Stomach (tissue), 9 donors: ENCODE results near the gene HLCS. TPM values are rescaled to one million over a fixed set of nuclear protein-coding genes. Genes with fewer than 3 reads are reported as not detected.

Source experiments
- DNase-seq, 2 donors: peaks; one replicate each; pipeline versions ENCODE4 v3.0.0 to v3.0.0-alpha.2; 2013 to 2019
- H3K27ac ChIP-seq, 5 donors: fragments of 200-600 bp in 4 of 5; sonication (generic) in 4 of 5; one replicate each; pipeline ENCODE4 v1.5.1; 2013 to 2019; ENCODE audit warnings: mild to moderate bottlenecking in 1 of 5, moderate library complexity in 1 of 5
- H3K27me3 ChIP-seq, 3 donors: fragments of 200-600 bp; sonication (generic); one replicate each; pipeline ENCODE4 v1.5.1; 2017 to 2019; ENCODE audit warnings: mixed run types in 1 of 3
- H3K36me3 ChIP-seq, 4 donors: fragments of 200-600 bp; sonication (generic); 1 replicate in 3 of 4; 2 replicates in 1 of 4; pipeline ENCODE4 v1.5.1; 2016 to 2019
- H3K4me1 ChIP-seq, 4 donors: fragments of 200-600 bp; sonication (generic); one replicate each; pipeline ENCODE4 v1.5.1; 2016 to 2019
- H3K4me3 ChIP-seq, 4 donors: fragments of 200-600 bp; sonication (generic) in 3 of 4; one replicate each; pipeline ENCODE4 v1.5.1; 2016 to 2019; ENCODE audit warnings: mild to moderate bottlenecking in 1 of 4
- H3K9me3 ChIP-seq, 4 donors: fragments of 200-600 bp; sonication (generic); one replicate each; pipeline ENCODE4 v1.5.1; 2016 to 2019
- EP300 ChIP-seq: sonication (generic); formaldehyde crosslinking; IDR thresholded peaks from one replicate; pipeline ENCODE4 v1.6.1; 2017; ENCODE audit warnings: antibody characterized with exemption
- POLR2A ChIP-seq, 4 donors: fragments of 450-650 bp; IDR thresholded peaks; one replicate each; pipeline ENCODE4 v1.6.1; 2016; ENCODE audit warnings: antibody characterized with exemption in 4 of 4, control low read depth in 2 of 4, mild to moderate bottlenecking in 1 of 4, moderate library complexity in 1 of 4
- POLR2AphosphoS5 ChIP-seq, 3 donors: sonication (generic); formaldehyde crosslinking; IDR thresholded peaks; one replicate each; pipeline ENCODE4 v1.6.1; 2016; ENCODE audit warnings: antibody characterized with exemption in 3 of 3
- WGBS, 5 donors: extraction: QIAGEN DNeasy Blood & Tissue Kit in 3 of 5; methylation state at CpG; one replicate each; pipeline versions ENCODE4 v1.1.5 to v1.1.7; 2013 to 2018; 5-methylcytosine and 5-hydroxymethylcytosine counted together
- intact Hi-C: fragments of 100-400 bp; cut with DNase I; formaldehyde crosslinking; loops from one replicate; pipeline ENCODE4 v1.15.1; 2023; ENCODE audit warnings: low total_unique reads
- polyA plus RNA-seq, 3 donors: library from polyadenylated mRNA; stranded (reverse); fragments of 200-250 nt; gene quantifications; one replicate each; pipeline ENCODE4 v1.2.3, GENCODE V29; 2013
- total RNA-seq, 5 donors: library from RNA; depleted of rRNA; stranded (reverse); fragments of >200 nt; gene quantifications; one replicate each; pipeline versions ENCODE4 v1.1.0 to v1.2.3, GENCODE V29; 2014 to 2016
- TF ChIP-seq, protein P1 (sequence below), 7 experiments: fragments of 450-650 bp in 4 of 7; fragments of 200-600 bp in 3 of 7; sonication (generic) in 3 of 7; IDR thresholded peaks; one replicate each; pipeline ENCODE4 v1.5.1; 2016 to 2019; ENCODE audit warnings: antibody characterized with exemption in 7 of 7, control low read depth in 2 of 7, mild to moderate bottlenecking in 1 of 7
- donor health status: healthy with polysubstance abuse.
- donor health status: Bipolar disorder and iron deficiency.
- donor health status: healthy.

The HLCS gene
- total and polyA plus RNA-seq, 8 donors = 2.3 to 35.1 (median 13.9) TPM

DNA sequence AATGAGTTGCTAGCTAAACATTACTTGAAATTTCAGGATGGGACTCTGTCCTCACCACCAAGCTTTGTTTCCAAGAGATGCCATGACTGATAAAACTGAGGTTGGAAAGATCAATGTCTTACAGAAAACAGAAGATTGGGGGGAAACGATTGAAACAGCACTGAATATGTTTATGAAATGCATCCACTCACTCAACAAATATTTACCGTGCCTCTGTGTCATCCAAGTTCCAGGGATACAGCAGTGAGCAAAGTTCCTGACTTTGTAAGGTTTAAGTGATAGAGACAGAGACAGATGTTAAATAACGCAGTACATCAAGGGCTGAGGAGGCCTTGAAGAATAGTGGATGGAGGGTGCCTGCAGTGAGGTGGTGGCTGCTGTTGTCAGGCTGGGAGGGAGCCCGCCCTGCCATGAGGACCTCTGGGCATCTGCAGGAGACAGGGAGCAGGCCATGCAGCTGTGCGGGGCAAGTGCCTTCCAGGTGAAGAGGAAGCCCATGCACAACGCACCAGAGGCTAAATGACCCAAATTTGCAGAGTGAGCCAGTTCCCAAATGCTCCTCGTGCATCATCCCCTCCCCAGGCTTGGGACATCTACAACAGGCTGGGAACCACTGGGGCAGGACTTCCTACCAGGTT lies 108.0 kb downstream of the HLCS start:
- Histone ChIP-seq H3K4me3 (no peak overlapping the region), H3K27ac (no peak overlapping the region), H3K27me3 (no peaks in the 10 kb centered on the region), H3K9me3 (no peaks in the 10 kb centered on the region), H3K4me1 (peaks cover 4 to 24% (median 18%) of the 10 kb centered on the region in 4 donors), H3K36me3 (peaks cover 0 to 5% (median 0%) of the 10 kb centered on the region in 4 donors)
- 74 to 85% (median 84%) methylated on average over 7 of the region's 7 CpGs for WGBS, 5 donors
- intact Hi-C loops = no loop called here
- DNase-seq = no peak
- TF ChIP-seq, protein P1, sequence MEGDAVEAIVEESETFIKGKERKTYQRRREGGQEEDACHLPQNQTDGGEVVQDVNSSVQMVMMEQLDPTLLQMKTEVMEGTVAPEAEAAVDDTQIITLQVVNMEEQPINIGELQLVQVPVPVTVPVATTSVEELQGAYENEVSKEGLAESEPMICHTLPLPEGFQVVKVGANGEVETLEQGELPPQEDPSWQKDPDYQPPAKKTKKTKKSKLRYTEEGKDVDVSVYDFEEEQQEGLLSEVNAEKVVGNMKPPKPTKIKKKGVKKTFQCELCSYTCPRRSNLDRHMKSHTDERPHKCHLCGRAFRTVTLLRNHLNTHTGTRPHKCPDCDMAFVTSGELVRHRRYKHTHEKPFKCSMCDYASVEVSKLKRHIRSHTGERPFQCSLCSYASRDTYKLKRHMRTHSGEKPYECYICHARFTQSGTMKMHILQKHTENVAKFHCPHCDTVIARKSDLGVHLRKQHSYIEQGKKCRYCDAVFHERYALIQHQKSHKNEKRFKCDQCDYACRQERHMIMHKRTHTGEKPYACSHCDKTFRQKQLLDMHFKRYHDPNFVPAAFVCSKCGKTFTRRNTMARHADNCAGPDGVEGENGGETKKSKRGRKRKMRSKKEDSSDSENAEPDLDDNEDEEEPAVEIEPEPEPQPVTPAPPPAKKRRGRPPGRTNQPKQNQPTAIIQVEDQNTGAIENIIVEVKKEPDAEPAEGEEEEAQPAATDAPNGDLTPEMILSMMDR (IDR thresholded peaks at IDR 0.05) = no peak
- TF ChIP-seq EP300 (no peak), POLR2AphosphoS5 (IDR thresholded peaks at IDR 0.05) (no peak), POLR2A (IDR thresholded peaks at IDR 0.05) (no peak)

DNA sequence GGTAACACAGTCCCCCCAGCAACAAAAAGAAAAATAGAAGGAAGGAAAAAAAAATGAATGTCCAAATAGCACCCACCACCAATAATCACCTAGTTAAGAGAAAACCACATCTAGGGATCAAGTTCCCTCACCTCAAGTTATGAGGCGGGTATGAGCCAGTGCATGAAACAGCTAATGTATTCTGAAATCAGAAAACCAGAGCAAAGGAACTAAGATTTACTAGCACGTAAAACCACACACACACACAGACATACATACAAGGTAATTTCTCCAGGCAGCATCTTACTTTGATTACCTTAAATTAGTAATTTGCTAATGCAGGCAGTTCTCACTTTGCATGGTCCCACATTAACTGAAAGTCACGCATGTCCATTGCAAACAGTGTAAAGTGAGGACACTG lies 109.8 kb downstream of the HLCS start:
- Histone ChIP-seq H3K27ac (no peak overlapping the region), H3K4me1 (peaks cover 4 to 24% (median 17%) of the 10 kb centered on the region in 4 donors), H3K36me3 (no peaks in the 10 kb centered on the region), H3K9me3 (no peaks in the 10 kb centered on the region), H3K4me3 (no peak overlapping the region), H3K27me3 (no peaks in the 10 kb centered on the region)
- no peak for TF ChIP-seq EP300
- TF ChIP-seq, protein P1 (IDR thresholded peaks at IDR 0.05) = no peak
- TF ChIP-seq POLR2AphosphoS5 (IDR thresholded peaks at IDR 0.05) = no peak
- no peak for TF ChIP-seq POLR2A (IDR thresholded peaks at IDR 0.05)
- DNase-seq = no peak
- intact Hi-C loops = no loop called here
- WGBS, 5 donors = 76 to 95% (median 85%) methylated on average over 3 of the region's 3 CpGs

DNA sequence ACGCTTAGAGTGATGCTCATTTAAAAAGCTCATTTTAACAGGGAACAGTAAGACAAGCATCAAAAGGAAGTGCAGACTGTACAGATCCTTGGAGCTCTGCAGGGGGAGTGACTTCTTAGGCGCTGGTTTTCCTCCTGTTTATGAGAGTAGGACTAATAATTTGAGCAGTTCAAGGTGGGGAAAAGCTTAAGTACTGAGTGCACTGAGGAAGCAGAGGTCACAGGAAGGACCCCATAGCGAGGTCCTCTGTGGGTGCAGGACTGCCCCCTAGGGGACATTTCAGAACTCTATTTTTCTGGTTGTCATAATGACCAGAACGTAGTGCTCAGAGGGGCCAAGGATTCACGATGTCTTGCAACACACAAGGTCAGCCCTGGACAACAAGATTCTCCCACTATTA lies 112.1 kb downstream of the HLCS start:
- no peak for TF ChIP-seq POLR2AphosphoS5 (IDR thresholded peaks at IDR 0.05)
- TF ChIP-seq, protein P1 (IDR thresholded peaks at IDR 0.05) = peak in 2 of 7 experiments; percentile 30 to 39
- H3K27me3 ChIP-seq = no peaks in the 10 kb centered on the region
- H3K9me3 ChIP-seq = no peaks in the 10 kb centered on the region
- 46 to 60% (median 57%) methylated on average over 5 of the region's 5 CpGs for WGBS, 5 donors
- H3K36me3 ChIP-seq = no peaks in the 10 kb centered on the region
- peak in 1 of 2 donors; percentile 71 for DNase-seq
- peaks cover 0 to 5% (median 0%) of the 10 kb centered on the region in 4 donors for H3K4me1 ChIP-seq
- intact Hi-C loops = no loop called here
- no peak overlapping the region for H3K27ac ChIP-seq
- no peak overlapping the region for H3K4me3 ChIP-seq

DNA sequence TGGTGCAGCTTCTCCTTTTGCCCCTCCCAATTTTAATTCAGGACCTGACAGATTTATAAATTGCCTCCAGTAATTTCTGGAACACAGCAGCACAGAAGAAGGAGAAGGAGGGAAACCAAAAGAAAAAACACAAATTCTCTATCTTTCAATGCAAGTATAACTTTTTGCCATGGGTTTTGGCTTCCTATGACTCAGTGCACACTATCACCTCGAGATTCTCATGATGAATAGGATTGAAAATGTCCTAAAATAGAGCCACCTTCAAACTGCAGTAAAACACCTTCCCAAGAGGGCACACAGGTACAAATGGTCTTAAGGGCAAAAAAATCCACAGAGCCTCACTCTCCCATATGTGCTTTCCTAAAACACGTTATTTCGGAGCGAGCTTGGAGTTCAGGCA lies 113.6 kb downstream of the HLCS start:
- Histone ChIP-seq H3K27me3 (no peaks in the 10 kb centered on the region), H3K36me3 (no peaks in the 10 kb centered on the region), H3K27ac (no peak overlapping the region), H3K9me3 (no peaks in the 10 kb centered on the region), H3K4me3 (no peak overlapping the region), H3K4me1 (peaks cover 0 to 5% (median 0%) of the 10 kb centered on the region in 4 donors)
- DNase-seq = no peak
- intact Hi-C loops = no loop called here
- TF ChIP-seq POLR2A (IDR thresholded peaks at IDR 0.05) (no peak), POLR2AphosphoS5 (IDR thresholded peaks at IDR 0.05) (no peak), EP300 (no peak)
- TF ChIP-seq, protein P1 (IDR thresholded peaks at IDR 0.05) = no peak
- WGBS, 5 donors = 84 to 90% (median 86%) methylated on average over 4 of the region's 4 CpGs
